H1 (cell line): ENCODE measurements around the gene IFIT5. TPM values are rescaled to one million over a fixed set of nuclear protein-coding genes. Genes with fewer than 3 reads are reported as not detected.

Experiments used
- BRCA1 ChIP-seq: IDR thresholded peaks from 2 replicates; pipeline ENCODE4 v1.6.1; 2012; ENCODE audit warnings: low read depth, low read length, improper control_type of control experiment
- CHD1 ChIP-seq: IDR thresholded peaks from 2 replicates; pipeline ENCODE4 v1.6.1; 2012; ENCODE audit warnings: low read depth, low read length, improper control_type of control experiment
- CHD7 ChIP-seq: fragments of 300-600 bp; sonication (generic); IDR thresholded peaks from 2 replicates; pipeline ENCODE4 v1.7.1; 2012; ENCODE audit warnings: low read length, moderate library complexity, mild to moderate bottlenecking, inconsistent platforms; ENCODE audit not compliant: insufficient replicate concordance
- CREB1 ChIP-seq: IDR thresholded peaks from 2 replicates; pipeline ENCODE4 v1.6.1; 2012; ENCODE audit warnings: inconsistent platforms
- JUND ChIP-seq: IDR thresholded peaks from 2 replicates; pipeline ENCODE4 v1.6.1; 2011; ENCODE audit warnings: mild to moderate bottlenecking, improper control_type of control experiment, low read length
- KDM4A ChIP-seq: IDR thresholded peaks from one replicate; pipeline ENCODE4 v1.7.1; 2012; ENCODE audit warnings: low read depth, mild to moderate bottlenecking, moderate library complexity, low read length, inconsistent platforms; ENCODE audit not compliant: severe bottlenecking
- RBBP5 ChIP-seq: IDR thresholded peaks from 2 replicates; pipeline ENCODE4 v1.7.1; 2012; ENCODE audit warnings: low read depth, mild to moderate bottlenecking, inconsistent platforms, low read length, moderate library complexity, borderline replicate concordance
- RNF2 ChIP-seq: fragments of 200-900, 300-1000 bp; sonication (generic); IDR thresholded peaks from 2 replicates; pipeline ENCODE4 v1.7.1; 2016; ENCODE audit warnings: borderline replicate concordance, low read depth, mild to moderate bottlenecking, antibody characterized with exemption, low read length; ENCODE audit not compliant: poor library complexity, severe bottlenecking; ENCODE audit errors: missing control alignments
- SRF ChIP-seq: IDR thresholded peaks from 2 replicates; pipeline ENCODE4 v1.6.1; 2011; ENCODE audit warnings: mild to moderate bottlenecking, low read depth, low read length, moderate library complexity
- polyA plus RNA-seq, 7 experiments: library from polyadenylated mRNA; depleted of rRNA in 3 of 7; stranded (reverse) in 5 of 7; unstranded in 2 of 7; fragments of >200 nt in 5 of 7; fragments of 200-250 nt in 2 of 7; gene quantifications; 1 replicate in 5 of 7; 2 replicates in 1 of 7; 4 replicates in 1 of 7; pipeline versions ENCODE4 v1.2.1 to v1.2.3, GENCODE V29; 2011 to 2013; ENCODE audit warnings: missing spikeins in 2 of 7, mixed read lengths in 2 of 7
- total RNA-seq: library from RNA; stranded (reverse); fragmentation: NEBNext Ultra II Directional; extraction: Animal tissue kit (Norgen Biotek cat#: 25700); gene quantifications from 2 replicates; pipeline ENCODE4 v1.2.1, GENCODE V29; 2021

Gene IFIT5
- total and polyA plus RNA-seq, 2 of the 8 experiments (the other 6 are each of a cell fraction or from before 2014, with no cell fraction given) = 0.94 to 2.6 TPM

- TF ChIP-seq CHD7 = no peak
- no peak for TF ChIP-seq RBBP5
- TF ChIP-seq BRCA1 = no peak
- TF ChIP-seq KDM4A = no peak
- TF ChIP-seq JUND = no peak
- TF ChIP-seq CHD1 = no peak
- no peak for TF ChIP-seq CREB1
- no peak for TF ChIP-seq SRF
- TF ChIP-seq RNF2 = no peak
Observed at GRCh38 chr10:89468191-89468965, 54.0 kb downstream of the IFIT5 start (continued).
